ENCODE measurements around the gene KCNK13.

GRCh38 chr14:90095096-90095495, 33.3 kb downstream of the KCNK13 start:
- TF ChIP-seq PKNOX1 (IDR thresholded peaks at IDR 0.05) (no peak), HDGF (IDR thresholded peaks at IDR 0.05; ENCODE audit: borderline replicate concordance) (no peak), ZNF384 (IDR thresholded peaks at IDR 0.05) (no peak), FOXK2 (IDR thresholded peaks at IDR 0.05) (no peak), SP1 (IDR thresholded peaks at IDR 0.05) (no peak)

All from HEK293T (cell line).